ENCODE measurements around the gene APAF1.

DNA sequence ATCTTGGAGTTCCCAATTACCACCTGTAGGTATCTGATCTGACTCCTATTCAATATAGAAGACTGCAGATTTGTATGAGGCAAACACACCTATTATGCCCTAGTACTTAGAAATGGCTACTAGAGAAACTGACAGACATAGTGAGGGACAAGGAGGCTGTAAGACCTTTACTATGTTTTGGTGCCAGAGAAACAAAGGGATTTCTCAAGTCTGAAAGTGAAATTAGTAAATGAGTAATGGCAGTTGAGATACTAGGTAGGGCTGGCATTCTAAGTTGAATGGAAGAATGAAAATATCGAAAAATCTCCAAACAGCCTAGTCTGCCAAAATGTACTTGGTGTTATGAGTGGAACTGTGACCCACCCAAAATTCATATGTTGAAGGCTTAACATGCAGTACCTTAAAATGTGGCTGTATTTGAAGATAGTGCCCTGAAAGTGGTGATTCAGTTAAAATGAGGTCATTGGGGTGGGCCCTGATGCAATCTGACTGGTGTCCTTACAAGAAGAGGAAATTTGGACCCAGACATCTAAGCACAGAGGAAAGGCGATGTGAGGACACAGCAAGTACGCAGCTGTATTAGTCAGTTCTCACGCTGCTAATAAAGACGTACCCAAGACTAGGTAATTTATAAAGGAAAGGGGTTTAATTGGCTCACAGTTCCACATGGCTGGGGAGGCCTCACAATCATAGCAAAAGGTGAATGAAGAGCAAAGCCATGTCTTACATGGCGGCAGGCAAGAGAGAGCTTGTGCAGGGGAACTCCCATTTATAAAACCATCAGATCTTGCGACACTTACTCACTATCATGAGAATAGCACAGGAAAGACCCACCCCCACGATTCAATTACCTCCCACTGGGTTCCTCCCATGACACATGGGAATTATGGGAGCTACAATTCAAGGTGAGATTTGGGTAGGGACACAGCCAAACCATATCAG is 127.0 kb downstream of the APAF1 start:
- TF ChIP-seq, protein P1, sequence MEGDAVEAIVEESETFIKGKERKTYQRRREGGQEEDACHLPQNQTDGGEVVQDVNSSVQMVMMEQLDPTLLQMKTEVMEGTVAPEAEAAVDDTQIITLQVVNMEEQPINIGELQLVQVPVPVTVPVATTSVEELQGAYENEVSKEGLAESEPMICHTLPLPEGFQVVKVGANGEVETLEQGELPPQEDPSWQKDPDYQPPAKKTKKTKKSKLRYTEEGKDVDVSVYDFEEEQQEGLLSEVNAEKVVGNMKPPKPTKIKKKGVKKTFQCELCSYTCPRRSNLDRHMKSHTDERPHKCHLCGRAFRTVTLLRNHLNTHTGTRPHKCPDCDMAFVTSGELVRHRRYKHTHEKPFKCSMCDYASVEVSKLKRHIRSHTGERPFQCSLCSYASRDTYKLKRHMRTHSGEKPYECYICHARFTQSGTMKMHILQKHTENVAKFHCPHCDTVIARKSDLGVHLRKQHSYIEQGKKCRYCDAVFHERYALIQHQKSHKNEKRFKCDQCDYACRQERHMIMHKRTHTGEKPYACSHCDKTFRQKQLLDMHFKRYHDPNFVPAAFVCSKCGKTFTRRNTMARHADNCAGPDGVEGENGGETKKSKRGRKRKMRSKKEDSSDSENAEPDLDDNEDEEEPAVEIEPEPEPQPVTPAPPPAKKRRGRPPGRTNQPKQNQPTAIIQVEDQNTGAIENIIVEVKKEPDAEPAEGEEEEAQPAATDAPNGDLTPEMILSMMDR (conservative IDR thresholded peaks at IDR 0.05), result no peak
- TF ChIP-seq EZH2 (IDR thresholded peaks at IDR 0.05; ENCODE audit: low read depth), result no peak
